H1 (cell line): ENCODE measurements around the gene MAPKAP1. TPM values are rescaled to one million over a fixed set of nuclear protein-coding genes. Genes with fewer than 3 reads are reported as not detected.

Experiments used
- CHD7 ChIP-seq: fragments of 300-600 bp; sonication (generic); IDR thresholded peaks from 2 replicates; pipeline ENCODE4 v1.7.1; 2012; ENCODE audit warnings: low read length, moderate library complexity, mild to moderate bottlenecking, inconsistent platforms; ENCODE audit not compliant: insufficient replicate concordance
- CREB1 ChIP-seq: IDR thresholded peaks from 2 replicates; pipeline ENCODE4 v1.6.1; 2012; ENCODE audit warnings: inconsistent platforms
- EGR1 ChIP-seq: IDR thresholded peaks from 2 replicates; pipeline ENCODE4 v1.6.1; 2011; ENCODE audit warnings: low read depth, low read length, borderline replicate concordance
- GABPA ChIP-seq: IDR thresholded peaks from 2 replicates; pipeline ENCODE4 v1.6.1; 2011; ENCODE audit warnings: mild to moderate bottlenecking, low read length, moderate library complexity, borderline replicate concordance; ENCODE audit not compliant: insufficient read depth
- HDAC6 ChIP-seq: IDR thresholded peaks from one replicate; pipeline ENCODE4 v1.7.1; 2012; ENCODE audit warnings: low read depth, mild to moderate bottlenecking, inconsistent platforms, low read length, moderate library complexity
- KDM5A ChIP-seq: fragments of 200-600 bp; IDR thresholded peaks from 2 replicates; pipeline ENCODE4 v1.7.1; 2012; ENCODE audit warnings: mild to moderate bottlenecking, low read length, inconsistent platforms, mixed read lengths
- PHF8 ChIP-seq: fragments of 200-600 bp; sonication (generic); conservative IDR thresholded peaks from 2 replicates; pipeline ENCODE4 v1.7.1; 2012; ENCODE audit warnings: low read depth, mild to moderate bottlenecking, inconsistent platforms, low read length, moderate library complexity
- SRF ChIP-seq: IDR thresholded peaks from 2 replicates; pipeline ENCODE4 v1.6.1; 2011; ENCODE audit warnings: mild to moderate bottlenecking, low read depth, low read length, moderate library complexity
- polyA plus RNA-seq, 7 experiments: library from polyadenylated mRNA; depleted of rRNA in 3 of 7; stranded (reverse) in 5 of 7; unstranded in 2 of 7; fragments of >200 nt in 5 of 7; fragments of 200-250 nt in 2 of 7; gene quantifications; 1 replicate in 5 of 7; 2 replicates in 1 of 7; 4 replicates in 1 of 7; pipeline versions ENCODE4 v1.2.1 to v1.2.3, GENCODE V29; 2011 to 2013; ENCODE audit warnings: missing spikeins in 2 of 7, mixed read lengths in 2 of 7
- total RNA-seq: library from RNA; stranded (reverse); fragmentation: NEBNext Ultra II Directional; extraction: Animal tissue kit (Norgen Biotek cat#: 25700); gene quantifications from 2 replicates; pipeline ENCODE4 v1.2.1, GENCODE V29; 2021

MAPKAP1 gene
- total and polyA plus RNA-seq, 2 of the 8 experiments (the other 6 are each of a cell fraction or from before 2014, with no cell fraction given): 79.2 to 140 TPM

- TF ChIP-seq CHD7: no peak
- no peak for TF ChIP-seq GABPA
- TF ChIP-seq PHF8: no peak
- no peak for TF ChIP-seq KDM5A
- TF ChIP-seq CREB1: no peak
- TF ChIP-seq HDAC6: no peak
- no peak for TF ChIP-seq SRF
- TF ChIP-seq EGR1: no peak
- TF ChIP-seq, all 59 proteins: peak for 0
Observed at GRCh38 chr9:125570246-125570645, 136.8 kb downstream of the MAPKAP1 start (continued).
